Activated CD8-positive, alpha-beta memory T cell treated with anti-CD3 and anti-CD28 coated beads, Interleukin-2, amount 50 U/mL, for 4 hours (primary cell): ENCODE measurements around the gene HYAL1.

ENCODE experiments used
- DNase-seq: peaks from one replicate; pipeline ENCODE4 v3.0.0-alpha.2; 2020

The HYAL1 gene

DNA sequence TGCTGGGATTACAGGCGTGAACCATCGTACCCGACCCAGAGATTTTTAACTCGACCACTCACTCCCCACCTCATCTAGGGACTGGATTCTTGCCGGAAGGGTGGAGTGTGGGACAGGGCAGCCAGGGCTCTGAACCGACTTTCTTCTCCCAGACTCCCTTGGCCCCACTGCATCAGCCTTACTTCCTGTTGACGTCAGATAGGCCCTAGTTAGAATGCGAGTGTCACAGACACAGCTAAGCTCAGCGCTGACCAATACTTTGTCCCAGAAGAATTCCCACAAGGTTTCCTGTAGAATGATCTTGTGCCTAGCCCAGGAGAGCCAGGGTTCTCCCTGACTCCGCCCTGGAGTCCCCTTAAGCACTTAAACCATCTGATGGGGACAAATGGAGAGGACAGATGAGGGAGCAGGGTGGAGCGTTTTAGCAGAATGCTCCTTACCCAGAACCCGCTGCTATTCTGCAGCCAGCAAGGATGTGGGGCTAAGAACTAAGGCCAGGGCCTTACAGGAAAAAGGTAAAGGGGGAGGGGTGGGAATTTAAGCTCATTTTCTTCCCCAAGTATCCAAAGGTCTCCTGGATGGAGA is 30.5 kb upstream of the HYAL1 start:
- no peak for DNase-seq

DNA sequence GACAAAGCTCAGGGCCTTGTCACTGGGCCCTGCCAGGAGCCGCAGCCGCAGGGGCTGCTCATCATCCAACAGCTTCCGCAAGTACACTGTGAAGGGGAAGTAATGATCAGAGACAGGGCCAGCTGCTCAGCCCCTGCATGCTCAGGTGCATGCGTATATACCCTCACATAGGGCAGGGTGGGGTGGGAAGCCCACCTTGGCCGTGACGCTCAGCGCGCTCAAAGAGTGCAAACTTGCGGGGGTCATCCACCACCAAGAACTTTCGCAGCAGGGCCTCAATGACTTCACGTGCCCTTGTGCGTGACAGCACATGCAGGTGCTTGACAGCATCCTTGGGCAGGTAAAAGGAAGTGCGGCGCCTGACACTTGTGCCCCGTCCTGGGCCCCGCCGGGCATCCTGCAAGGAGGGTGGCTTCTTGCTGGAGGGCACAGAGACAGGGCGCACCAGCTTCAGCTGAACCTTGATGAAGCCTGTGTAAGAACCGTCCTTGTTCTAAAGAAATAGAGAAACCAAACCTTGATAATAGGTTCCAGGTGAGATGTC is 28.1 kb upstream of the HYAL1 start:
- DNase-seq, result no peak

DNA sequence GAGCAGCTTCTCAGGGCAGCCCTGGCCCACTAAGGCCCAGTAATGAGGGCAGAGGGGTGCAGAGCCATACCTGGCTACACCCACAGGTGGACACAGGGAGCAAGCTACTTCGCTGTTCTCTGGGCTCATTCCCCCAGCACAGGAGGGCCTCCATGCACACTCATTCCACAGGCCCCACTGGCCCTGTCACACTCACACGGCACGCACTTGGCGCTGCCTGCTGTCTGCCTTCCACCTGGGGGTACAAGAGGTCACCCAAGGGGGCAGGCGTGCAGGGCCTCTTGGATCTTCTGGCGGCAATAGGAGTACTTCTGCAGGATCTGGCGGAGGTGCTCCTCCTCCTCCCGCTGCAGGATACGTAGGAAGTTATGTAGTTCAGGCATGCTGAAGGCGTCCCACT is 27.0 kb upstream of the HYAL1 start:
- no peak for DNase-seq

DNA sequence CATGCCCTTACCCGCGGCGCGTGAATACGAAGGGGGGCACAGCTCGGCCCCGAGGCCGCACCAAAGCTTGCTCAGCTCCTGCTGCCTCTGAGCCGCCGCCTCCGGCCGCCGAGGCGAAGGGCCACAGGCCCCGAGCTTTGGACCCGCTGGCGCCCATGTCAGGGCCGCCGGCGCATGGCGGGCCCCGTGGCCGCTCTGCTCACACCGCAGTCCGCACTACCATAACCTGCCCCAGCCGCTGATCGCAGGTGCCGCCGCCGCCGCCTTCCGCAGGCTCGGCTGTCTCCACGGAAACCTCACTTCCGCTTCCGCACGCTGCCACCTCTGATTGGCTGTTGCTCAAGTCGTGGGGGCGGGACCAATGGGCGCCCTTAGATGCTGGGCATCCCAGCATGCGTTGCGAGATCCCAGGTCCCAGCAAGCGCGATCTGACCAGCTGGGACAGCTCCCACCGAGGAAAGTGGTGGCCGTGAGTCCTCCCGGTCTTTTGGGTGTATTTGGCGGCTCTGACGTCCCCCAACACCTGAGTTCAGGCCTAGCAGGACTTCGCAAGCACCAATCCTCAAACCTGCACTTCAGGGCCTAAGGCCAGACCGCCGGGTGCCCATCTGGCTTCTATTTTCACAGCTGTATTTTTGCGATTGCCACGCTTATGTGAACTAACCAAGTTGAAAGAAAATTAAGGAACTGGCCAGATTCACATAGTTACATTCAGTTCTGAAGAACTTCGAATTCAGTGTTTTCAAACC is 24.7 kb upstream of the HYAL1 start, which contains the start of gene TUSC2:
TSS of gene TUSC2 (minus strand) at position 281 of the 749 bp plus-strand sequence. CDS start at position 157, 124 bp downstream.
- DNase-seq, result peak; percentile 94

DNA sequence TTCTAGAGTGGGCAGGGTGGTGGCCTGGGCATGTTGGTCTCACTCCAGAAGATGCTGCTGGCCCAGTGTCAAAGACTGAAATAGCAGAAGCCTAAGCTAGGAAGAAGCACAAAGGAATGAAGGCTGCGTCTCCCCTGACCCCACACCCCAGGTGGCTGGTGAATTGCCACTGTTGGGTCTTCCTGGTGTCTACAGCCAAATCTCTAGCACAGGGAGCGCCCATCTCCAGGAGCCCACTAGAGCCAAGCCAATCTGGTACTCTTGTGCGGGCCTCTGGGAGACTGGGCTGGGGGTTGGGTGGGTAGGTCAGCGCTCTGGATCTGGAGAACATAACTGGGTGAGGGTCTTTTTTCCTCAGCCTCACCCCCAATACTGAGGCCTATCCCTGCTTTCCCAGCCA is 23.8 kb upstream of the HYAL1 start:
- DNase-seq, result no peak

DNA sequence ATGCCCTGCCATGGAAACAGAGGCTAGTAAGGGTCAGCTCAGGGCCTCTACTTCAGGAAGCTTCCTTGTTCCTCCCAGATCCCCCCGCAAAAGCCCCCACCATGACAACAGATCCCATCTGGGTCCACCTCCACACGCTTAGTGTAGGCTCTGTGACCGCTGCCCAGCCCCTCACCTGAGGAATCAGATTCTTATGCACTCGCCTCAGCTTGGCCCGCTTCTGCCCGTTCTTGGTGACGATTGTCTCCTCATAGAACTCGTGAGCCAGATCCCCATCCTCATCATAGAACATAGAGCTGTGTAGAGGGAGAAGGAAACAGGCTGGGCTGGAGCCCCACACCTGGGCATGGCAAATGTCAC is 22.8 kb upstream of the HYAL1 start:
- DNase-seq, result no peak

DNA sequence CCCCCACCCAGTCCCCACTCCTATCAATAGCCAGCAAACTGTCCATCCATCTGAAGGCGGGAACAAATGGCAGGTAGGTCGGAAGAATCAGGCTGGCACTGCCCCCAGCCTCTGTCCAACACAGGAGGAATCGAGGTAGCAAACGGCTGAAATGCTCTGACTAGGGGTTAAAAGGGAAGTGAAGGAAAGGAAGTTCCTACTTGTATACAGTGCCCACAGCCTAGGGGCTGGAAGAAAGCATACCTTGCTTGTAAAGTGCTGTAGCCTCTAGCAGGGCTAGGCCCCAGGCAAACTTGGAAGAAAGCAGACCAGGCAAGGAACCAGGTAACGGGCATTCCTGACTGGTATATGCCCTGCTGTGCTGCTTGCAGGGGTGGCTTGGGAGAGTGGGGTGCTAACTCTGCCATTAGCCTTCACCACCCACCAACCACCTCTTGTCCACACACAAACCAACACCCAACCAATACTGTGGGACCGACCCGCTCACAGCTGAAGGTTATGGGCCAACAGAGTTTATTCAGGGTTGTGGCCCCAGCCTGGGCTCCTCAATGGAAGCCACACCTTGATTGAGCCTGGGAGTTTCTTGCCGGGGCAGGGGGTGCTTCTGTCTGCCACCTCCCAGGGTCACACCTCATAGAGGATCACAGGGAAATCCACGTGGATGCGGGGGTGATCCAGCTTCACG is 22.3 kb upstream of the HYAL1 start:
- no peak for DNase-seq

DNA sequence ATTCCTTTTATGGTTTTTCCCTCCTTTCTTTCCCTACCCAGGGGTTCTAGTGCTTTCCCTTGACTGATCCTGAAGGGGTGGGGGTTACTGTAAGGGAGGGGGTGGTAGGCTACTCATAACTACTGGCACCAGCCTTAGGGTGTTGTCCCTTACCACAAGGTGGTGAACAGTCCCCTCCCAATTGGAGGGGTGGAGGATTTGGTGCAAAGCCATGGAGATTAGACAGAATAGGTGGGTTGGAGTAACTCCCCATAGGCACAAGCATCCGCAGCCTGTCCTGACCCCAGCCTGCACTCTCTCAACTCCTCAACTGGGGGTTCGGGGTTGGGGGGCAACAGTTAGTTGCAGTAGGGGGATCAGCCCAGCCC is 21.7 kb upstream of the HYAL1 start:
- no peak for DNase-seq

DNA sequence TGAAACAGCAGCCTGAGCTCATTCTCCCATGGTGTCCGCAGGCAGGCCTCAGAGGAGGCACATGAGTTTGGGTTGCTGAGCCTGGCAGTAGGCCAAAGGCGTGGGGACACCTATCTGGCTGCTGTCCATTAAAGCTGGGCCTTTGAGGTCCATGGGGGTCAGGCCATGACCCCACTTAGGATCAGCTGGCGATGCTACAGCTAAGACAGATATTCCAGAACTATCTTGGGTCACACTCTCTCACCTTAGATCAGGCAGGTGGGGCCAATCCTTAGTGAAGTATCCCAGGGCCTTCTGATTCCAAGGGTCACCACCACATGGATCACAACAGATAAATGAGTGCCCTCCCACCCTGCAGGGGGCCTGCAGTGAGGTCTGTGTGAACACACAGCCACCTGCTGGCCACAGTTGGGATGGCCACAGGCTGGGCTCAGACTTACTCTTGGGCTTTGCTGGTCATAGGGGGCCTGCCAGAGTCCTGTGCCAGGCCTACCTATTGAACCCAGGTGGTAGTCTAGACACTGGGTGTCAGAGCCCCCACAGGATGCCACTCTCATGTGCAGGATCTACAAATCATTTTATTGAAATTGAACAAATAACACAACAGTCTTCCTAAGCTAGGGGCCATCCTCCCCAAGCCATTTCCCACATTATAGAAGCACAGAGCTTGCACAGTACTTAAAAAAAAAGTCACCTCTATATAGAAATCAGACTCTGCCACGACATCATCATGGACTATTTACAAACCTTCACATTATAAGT is 21.2 kb upstream of the HYAL1 start:
- DNase-seq, result peak; percentile 66

DNA sequence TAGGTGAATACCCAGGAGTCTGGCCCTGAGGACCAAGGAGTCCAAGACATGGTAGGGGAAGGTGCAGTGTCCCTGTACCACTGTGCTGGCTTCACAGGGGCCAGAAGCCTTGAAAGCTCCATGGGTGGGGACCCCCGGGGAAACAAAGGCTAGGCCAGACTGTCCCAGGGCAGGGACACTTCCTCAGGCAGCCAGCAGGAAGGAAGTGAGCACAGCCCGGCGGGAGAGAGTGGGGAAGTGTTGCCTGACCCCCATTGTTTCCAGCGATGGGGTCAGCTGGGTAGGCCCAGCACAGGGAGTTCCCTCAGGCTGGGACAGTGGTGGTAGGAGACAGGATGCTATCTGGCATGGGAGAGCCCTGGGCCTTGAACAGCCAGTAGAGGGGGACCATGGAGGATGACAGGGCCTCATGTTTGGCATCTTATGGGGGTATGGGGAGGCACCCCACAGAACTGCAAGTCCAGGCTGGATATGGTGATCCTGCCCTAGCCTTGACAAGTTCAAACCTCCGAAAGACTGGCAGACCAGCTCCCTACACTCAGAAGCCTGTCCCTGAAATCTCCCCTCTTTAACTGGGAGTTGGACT is 20.3 kb upstream of the HYAL1 start:
- DNase-seq, result no peak

DNA sequence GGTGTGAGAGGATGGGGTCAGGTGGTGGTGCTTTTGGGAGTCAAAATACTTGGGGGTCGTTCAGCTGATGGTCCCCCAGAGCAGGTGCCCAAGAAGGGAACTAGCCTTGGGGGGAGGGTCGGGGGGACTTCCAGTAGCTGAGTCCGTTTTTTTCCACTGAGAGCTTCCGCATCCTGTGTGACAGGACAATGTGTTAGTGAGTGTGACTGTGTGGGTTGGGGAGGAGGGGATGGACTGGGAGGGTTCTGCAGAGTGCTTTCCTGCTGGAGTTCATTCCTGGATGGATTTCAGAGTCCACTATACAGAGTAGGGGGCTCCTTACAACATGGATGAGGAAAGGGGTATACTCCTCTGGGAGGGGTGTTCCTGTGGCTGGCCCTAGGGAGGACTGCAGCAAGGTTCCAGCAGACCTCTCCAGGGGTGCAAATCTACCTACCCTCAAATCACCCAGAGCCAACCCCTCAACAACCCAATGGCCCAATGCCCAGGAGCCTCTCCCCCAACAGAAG is 19.8 kb upstream of the HYAL1 start:
- DNase-seq, result no peak

DNA sequence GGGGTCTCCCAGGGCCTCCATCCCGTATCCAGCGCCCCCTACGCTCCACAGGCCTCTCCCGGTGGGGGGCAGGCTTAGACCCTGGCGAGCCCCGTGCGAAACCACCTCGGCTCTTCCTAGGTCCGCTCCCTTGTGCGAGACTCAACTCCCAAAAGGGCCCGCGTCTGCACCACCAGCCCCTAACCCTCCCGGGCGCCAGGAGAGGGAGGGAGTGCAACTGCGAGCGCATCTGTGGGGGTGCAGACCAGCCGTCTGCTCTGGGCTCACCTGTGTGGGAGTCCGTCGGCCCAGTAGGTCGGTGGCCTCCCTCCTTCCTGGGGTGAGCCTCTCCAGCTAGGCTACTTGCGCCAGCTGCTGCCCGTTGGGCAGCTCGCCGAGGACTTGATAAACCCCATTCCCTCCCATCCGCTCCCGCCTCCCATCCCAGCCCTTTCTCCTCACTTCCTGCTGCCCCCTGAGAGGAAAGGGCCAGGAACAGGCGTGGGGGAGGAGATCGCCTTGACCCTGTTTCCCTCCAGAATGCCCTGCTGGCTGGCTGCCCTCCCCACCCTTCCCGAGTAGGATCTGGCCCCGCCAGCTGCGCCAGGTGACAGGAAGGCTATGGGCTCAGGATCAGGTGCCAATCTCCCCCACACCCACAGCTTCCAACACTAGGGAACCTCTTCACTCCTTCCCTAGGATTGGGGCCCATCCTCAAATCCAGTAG is 19.2 kb upstream of the HYAL1 start, which contains the start of gene HYAL2:
TSS of gene HYAL2 (minus strand) at position 360 of the 706 bp plus-strand sequence. CDS start 2,256 bp downstream, outside the sequence.
- no peak for DNase-seq

DNA sequence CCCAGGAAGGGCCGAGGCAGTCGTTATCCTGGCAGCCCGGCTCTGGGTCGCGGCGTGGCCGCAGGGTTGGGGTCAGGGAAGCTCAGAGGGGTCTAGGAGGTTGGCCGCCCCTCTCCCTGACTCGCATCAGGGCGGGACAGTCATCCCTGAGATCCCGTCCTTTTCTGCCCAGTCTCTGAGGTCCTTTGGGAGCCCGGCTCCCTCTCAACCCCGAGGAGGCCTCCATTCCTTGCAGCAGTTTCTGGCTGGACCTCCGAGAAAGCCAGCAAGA is 18.7 kb upstream of the HYAL1 start:
- DNase-seq, result no peak

DNA sequence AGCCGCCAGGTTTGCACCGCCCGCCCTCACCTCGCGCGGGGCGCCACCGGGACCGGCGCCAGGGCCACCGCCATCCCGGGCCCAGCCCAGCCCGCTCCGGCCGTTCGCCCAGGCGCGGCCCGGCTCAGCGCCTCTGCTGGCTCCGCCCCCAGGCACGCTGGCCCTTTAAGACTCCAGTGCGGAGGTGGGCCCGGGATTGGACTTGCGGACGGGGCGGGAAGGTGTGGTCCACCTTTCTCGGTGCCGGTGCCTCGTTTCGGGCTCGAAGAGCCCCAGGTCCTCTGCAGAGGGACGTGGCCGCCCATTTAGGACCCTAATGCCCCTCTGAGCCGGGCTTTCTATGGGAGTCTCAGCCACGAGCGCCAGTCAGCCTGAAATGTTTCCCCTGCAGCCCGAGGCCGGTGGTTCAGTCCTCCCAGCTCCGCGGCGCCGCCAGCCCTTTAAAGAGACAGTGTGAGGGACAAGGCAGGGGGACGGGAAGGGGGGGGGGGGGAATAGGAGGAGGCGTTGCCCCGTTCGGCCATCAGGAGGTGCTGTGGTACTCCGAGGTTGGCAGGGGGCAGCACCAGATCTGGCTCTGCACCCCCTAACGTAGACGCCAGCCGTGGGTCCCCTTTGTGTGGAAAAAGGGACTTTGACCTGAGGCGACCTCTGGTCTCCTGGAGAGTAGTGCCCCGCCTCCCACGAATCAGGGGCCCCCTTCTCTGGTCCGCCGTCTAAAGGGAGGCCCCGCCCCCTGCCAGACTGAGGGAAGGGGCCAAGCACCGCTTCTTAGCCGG is 18.2 kb upstream of the HYAL1 start:
- DNase-seq, result peak; percentile 78

DNA sequence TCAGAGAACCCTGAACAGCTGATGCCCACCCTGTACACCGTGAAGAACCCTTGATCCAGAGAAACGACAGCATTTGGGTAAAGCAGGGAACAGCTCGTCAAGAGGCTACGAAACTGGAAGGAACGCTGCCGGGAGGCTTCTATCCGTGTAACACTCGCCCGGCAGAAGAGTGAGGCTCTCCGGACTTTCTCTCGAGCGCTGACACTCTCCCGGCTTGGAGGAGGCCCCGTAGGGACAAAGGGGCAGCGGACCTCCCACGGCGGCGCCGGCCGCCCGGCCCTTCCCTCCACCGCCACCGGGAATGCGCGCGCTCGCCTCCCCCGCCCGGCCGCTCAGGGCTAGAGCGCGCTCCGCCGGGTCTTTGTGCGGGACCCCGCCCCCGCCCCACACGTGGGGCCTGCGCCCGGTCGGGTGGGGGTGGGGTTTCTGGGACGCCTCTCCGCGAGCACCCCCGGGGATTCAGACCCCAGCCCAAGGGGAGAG is 17.5 kb upstream of the HYAL1 start:
- peak; percentile 67 for DNase-seq

DNA sequence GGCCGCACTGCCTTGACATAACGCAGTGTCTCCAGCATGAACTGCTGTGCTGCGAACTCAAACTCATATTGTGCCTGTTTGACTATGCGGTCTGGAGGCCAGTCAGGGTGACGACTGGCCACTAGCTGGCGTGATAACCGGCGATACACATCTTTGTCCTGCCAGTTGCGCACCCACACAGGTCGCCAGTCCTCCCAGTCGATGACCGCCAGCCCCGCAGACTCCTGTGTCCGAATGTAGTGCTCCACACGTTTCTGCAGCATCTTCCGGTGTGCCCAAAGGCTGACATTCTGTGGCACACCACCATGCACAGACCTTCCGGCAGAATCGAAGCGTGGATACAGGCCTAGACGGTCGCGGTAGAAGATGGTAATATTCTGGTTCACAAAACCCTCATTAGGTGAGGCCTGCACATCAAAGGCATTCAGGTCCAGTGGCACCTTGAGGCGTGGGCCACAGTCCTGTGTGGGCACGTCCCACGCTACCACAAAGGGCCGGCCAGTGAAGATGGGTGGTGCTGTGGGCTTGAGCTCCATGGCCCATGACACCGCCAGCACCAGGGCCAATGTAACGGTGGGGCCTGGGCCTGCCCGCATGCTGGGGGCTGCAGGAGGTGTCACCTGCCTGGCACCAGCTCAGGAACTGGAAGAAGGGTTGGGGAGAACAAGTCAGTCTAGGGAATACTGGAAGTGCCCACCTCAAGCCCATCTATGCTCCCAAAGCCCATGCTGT is 16.7 kb upstream of the HYAL1 start:
- no peak for DNase-seq

DNA sequence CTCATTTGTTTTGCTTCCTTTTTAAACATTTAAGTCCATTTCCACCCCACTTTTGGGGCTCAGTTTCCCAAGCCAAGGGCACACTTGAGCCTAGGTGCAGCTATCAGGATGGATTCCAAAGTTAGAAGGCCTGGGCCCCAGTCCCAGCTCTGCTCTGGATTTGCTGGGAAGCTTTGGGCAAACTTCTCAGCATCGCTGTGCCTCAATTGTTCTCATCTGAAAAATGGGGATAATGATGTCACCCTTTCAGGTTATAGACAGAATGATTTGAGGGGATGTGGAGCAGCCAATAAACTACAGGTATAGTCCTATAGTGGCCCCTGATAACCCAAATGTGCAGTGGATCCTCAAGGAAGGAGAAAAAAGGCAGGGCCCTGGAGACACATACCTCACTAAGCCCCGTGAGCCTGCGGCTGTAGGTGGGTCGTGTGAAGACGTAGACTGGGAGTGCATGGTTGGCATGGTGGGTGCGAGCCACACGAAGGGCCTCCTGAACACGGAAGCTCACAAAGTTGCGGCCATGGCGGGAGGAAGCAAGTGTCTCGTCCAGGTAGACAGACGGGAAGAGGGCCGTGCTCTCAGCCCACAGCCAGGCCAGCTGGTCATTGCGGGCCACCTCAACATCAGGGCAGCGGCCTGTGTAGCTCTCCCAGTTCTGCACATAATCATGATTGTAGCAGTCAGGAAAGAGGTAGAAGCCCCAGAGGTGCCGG is 16.0 kb upstream of the HYAL1 start:
- DNase-seq, result no peak

DNA sequence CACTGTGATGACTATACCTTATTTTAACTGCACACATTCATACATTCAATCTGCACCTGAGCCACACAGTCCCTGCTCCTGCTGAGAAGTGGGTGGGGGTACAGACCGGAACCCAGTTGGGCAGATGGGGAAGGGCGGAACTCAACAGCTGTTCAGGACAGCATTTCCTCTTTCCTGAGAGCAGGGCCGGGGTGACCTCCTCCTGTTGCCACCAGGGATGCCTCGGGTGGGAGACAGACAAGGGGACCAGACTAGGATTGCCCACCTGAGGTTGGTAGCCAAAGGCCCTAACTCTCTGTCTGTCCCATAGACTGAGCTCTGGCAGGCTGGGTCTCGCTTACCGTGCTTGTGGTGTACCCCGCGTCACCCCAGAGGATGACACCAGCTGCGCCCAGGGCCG is 15.2 kb upstream of the HYAL1 start:
- no peak for DNase-seq

DNA sequence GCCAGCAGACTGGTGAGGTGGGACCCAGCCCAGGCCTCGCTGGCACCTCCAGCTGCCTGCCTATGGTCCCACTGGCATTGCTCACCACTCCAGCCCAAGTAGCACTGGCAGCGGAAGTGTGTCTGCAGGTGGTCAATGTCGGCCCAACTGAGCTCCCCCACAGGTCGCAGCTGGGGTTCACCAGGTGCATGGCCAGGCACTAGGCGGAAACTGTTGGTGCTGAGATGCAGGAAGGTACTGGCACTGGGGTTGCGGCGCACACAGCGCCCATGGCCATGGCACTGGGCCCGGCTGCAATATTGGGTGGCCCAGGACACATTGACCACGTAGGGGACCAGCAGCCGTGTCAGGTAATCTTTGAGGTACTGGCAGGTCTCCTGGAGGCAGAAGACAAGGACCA is 14.8 kb upstream of the HYAL1 start:
- no peak for DNase-seq

DNA sequence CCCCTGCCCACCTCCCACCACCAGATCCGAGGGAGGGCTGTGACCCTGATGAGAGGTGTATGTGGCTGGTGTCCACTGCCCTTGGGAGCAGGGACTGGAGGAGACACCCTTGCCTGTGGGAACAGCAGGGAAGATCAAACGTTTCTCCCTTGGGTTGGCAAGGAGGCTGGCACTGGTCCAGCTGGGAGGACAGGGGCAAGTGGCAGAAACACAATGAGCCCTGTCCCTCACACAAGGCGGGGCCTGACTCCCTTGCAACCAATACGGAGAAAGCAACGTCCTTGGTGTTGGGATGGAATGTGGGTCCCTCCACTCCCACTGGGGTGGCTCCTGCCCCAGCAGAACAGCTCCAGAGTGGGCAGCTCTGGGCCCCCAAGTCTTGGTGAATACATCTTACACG is 13.9 kb upstream of the HYAL1 start:
- DNase-seq, result no peak
